ENCODE data around the gene NYNRIN.
"Not testable (repeated sequence)": the region's sequence is repeated elsewhere in the genome, so short reads cannot be mapped to it uniquely, and the experiment has no call there.

NYNRIN gene

GRCh38 chr14:24384169-24384568 is 14.6 kb upstream of the NYNRIN start:
- H3K27me3 ChIP-seq (replicated peaks; ENCODE audit: control insufficient read depth, insufficient read depth, low read length) = no peaks in the 10 kb centered on the region
- no peak overlapping the region for H3K9ac ChIP-seq (ENCODE audit: low read length)
- no peaks in the 10 kb centered on the region for H3K36me3 ChIP-seq (ENCODE audit: control insufficient read depth, insufficient read depth, low read length, severe bottlenecking)
- DNase-seq (ENCODE audit: low read depth) = no peak
- H3K4me1 ChIP-seq (ENCODE audit: control insufficient read depth, insufficient read depth, low read length) = peaks cover 5% of the 10 kb centered on the region
- H3K9me3 ChIP-seq (ENCODE audit: control insufficient read depth, low read length) = no peaks in the 10 kb centered on the region
- no peak overlapping the region for H3K4me3 ChIP-seq (ENCODE audit: low read length)

GRCh38 chr14:24385524-24385923 is 13.3 kb upstream of the NYNRIN start:
- Histone ChIP-seq H3K9ac (ENCODE audit: low read length) (no peak overlapping the region), H3K4me1 (ENCODE audit: control insufficient read depth, insufficient read depth, low read length) (peaks cover 7% of the 10 kb centered on the region), H3K9me3 (ENCODE audit: control insufficient read depth, low read length) (no peaks in the 10 kb centered on the region)

GRCh38 chr14:24387009-24387345 is 11.8 kb upstream of the NYNRIN start:
- DNase-seq (ENCODE audit: low read depth) = no peak
- Histone ChIP-seq H3K36me3 (ENCODE audit: control insufficient read depth, insufficient read depth, low read length, severe bottlenecking) (no peaks in the 10 kb centered on the region), H3K4me1 (ENCODE audit: control insufficient read depth, insufficient read depth, low read length) (peaks cover 7% of the 10 kb centered on the region), H3K4me3 (ENCODE audit: low read length) (no peak overlapping the region), H3K9ac (ENCODE audit: low read length) (no peak overlapping the region), H3K9me3 (ENCODE audit: control insufficient read depth, low read length) (no peaks in the 10 kb centered on the region), H3K27me3 (replicated peaks; ENCODE audit: control insufficient read depth, insufficient read depth, low read length) (no peaks in the 10 kb centered on the region)

More at GRCh38 chr14:24385524-24385923, 13.3 kb upstream of the NYNRIN start:
- Histone ChIP-seq H3K36me3 (ENCODE audit: control insufficient read depth, insufficient read depth, low read length, severe bottlenecking) (no peaks in the 10 kb centered on the region), H3K4me3 (ENCODE audit: low read length) (no peak overlapping the region), H3K27me3 (replicated peaks; ENCODE audit: control insufficient read depth, insufficient read depth, low read length) (no peaks in the 10 kb centered on the region)
- no peak for DNase-seq (ENCODE audit: low read depth)

GRCh38 chr14:24387579-24387978 is 11.2 kb upstream of the NYNRIN start:
- H3K9ac ChIP-seq (ENCODE audit: low read length); H3K9me3 ChIP-seq (ENCODE audit: control insufficient read depth, low read length); H3K36me3 ChIP-seq (ENCODE audit: control insufficient read depth, insufficient read depth, low read length, severe bottlenecking); H3K27me3 ChIP-seq (replicated peaks; ENCODE audit: control insufficient read depth, insufficient read depth, low read length); H3K4me1 ChIP-seq (ENCODE audit: control insufficient read depth, insufficient read depth, low read length); DNase-seq (ENCODE audit: low read depth); H3K4me3 ChIP-seq (ENCODE audit: low read length): not testable (repeated sequence)

GRCh38 chr14:24388474-24389179 is 10.2 kb upstream of the NYNRIN start:
- H3K27me3 ChIP-seq (replicated peaks; ENCODE audit: control insufficient read depth, insufficient read depth, low read length) = no peaks in the 10 kb centered on the region
- no peaks in the 10 kb centered on the region for H3K9me3 ChIP-seq (ENCODE audit: control insufficient read depth, low read length)
- no peaks in the 10 kb centered on the region for H3K36me3 ChIP-seq (ENCODE audit: control insufficient read depth, insufficient read depth, low read length, severe bottlenecking)
- no peak for DNase-seq (ENCODE audit: low read depth)
- H3K9ac ChIP-seq (ENCODE audit: low read length) = no peak overlapping the region
- H3K4me1 ChIP-seq (ENCODE audit: control insufficient read depth, insufficient read depth, low read length) = peaks cover 7% of the 10 kb centered on the region
- H3K4me3 ChIP-seq (ENCODE audit: low read length) = no peak overlapping the region

GRCh38 chr14:24389226-24389848 is 9.5 kb upstream of the NYNRIN start:
- Histone ChIP-seq H3K4me3 (ENCODE audit: low read length) (no peak overlapping the region), H3K27me3 (replicated peaks; ENCODE audit: control insufficient read depth, insufficient read depth, low read length) (no peaks in the 10 kb centered on the region), H3K9me3 (ENCODE audit: control insufficient read depth, low read length) (no peaks in the 10 kb centered on the region), H3K4me1 (ENCODE audit: control insufficient read depth, insufficient read depth, low read length) (peaks cover 7% of the 10 kb centered on the region), H3K36me3 (ENCODE audit: control insufficient read depth, insufficient read depth, low read length, severe bottlenecking) (no peaks in the 10 kb centered on the region), H3K9ac (ENCODE audit: low read length) (no peak overlapping the region)
- DNase-seq (ENCODE audit: low read depth) = peak; percentile 49

GRCh38 chr14:24390701-24391468 is 7.9 kb upstream of the NYNRIN start:
- no peak for DNase-seq (ENCODE audit: low read depth)
- Histone ChIP-seq H3K4me1 (ENCODE audit: control insufficient read depth, insufficient read depth, low read length) (peaks cover 7% of the 10 kb centered on the region), H3K36me3 (ENCODE audit: control insufficient read depth, insufficient read depth, low read length, severe bottlenecking) (no peaks in the 10 kb centered on the region), H3K4me3 (ENCODE audit: low read length) (no peak overlapping the region), H3K27me3 (replicated peaks; ENCODE audit: control insufficient read depth, insufficient read depth, low read length) (no peaks in the 10 kb centered on the region), H3K9ac (ENCODE audit: low read length) (no peak overlapping the region), H3K9me3 (ENCODE audit: control insufficient read depth, low read length) (no peaks in the 10 kb centered on the region)

- Histone ChIP-seq H3K9me3 (ENCODE audit: control insufficient read depth, low read length) (no peaks in the 10 kb centered on the region), H3K4me1 (ENCODE audit: control insufficient read depth, insufficient read depth, low read length) (peaks cover 7% of the 10 kb centered on the region), H3K36me3 (ENCODE audit: control insufficient read depth, insufficient read depth, low read length, severe bottlenecking) (no peaks in the 10 kb centered on the region), H3K27me3 (replicated peaks; ENCODE audit: control insufficient read depth, insufficient read depth, low read length) (no peaks in the 10 kb centered on the region), H3K4me3 (ENCODE audit: low read length) (no peak overlapping the region), H3K9ac (ENCODE audit: low read length) (no peak overlapping the region)
- DNase-seq (ENCODE audit: low read depth) = peak; percentile 52
These were observed 6.3 kb upstream of the NYNRIN start for GRCh38 chr14:24392325-24393091.

- DNase-seq (ENCODE audit: low read depth) = no peak
- H3K4me3 ChIP-seq (ENCODE audit: low read length) = no peak overlapping the region
- H3K27me3 ChIP-seq (replicated peaks; ENCODE audit: control insufficient read depth, insufficient read depth, low read length) = no peaks in the 10 kb centered on the region
- H3K36me3 ChIP-seq (ENCODE audit: control insufficient read depth, insufficient read depth, low read length, severe bottlenecking) = no peaks in the 10 kb centered on the region
- H3K9me3 ChIP-seq (ENCODE audit: control insufficient read depth, low read length) = no peaks in the 10 kb centered on the region
- H3K4me1 ChIP-seq (ENCODE audit: control insufficient read depth, insufficient read depth, low read length) = peaks cover 3% of the 10 kb centered on the region
- no peak overlapping the region for H3K9ac ChIP-seq (ENCODE audit: low read length)
These were observed 4.5 kb upstream of the NYNRIN start for GRCh38 chr14:24394275-24394674.

GRCh38 chr14:24395609-24396582 is 2.9 kb upstream of the NYNRIN start:
- Histone ChIP-seq H3K36me3 (ENCODE audit: control insufficient read depth, insufficient read depth, low read length, severe bottlenecking) (no peaks in the 10 kb centered on the region), H3K27me3 (replicated peaks; ENCODE audit: control insufficient read depth, insufficient read depth, low read length) (no peaks in the 10 kb centered on the region), H3K4me3 (ENCODE audit: low read length) (no peak overlapping the region), H3K9ac (ENCODE audit: low read length) (no peak overlapping the region), H3K9me3 (ENCODE audit: control insufficient read depth, low read length) (no peaks in the 10 kb centered on the region), H3K4me1 (ENCODE audit: control insufficient read depth, insufficient read depth, low read length) (peaks cover 13% of the 10 kb centered on the region)
- peak; percentile 26 for DNase-seq (ENCODE audit: low read depth)
